ENCODE measurements around the gene PI16. TPM values are rescaled to one million over a fixed set of nuclear protein-coding genes. Genes with fewer than 3 reads are reported as not detected.

PI16 gene
- total and polyA plus RNA-seq, 3 experiments from 2014 or later: 0.20 to 13.6 (median 0.37) TPM

DNA sequence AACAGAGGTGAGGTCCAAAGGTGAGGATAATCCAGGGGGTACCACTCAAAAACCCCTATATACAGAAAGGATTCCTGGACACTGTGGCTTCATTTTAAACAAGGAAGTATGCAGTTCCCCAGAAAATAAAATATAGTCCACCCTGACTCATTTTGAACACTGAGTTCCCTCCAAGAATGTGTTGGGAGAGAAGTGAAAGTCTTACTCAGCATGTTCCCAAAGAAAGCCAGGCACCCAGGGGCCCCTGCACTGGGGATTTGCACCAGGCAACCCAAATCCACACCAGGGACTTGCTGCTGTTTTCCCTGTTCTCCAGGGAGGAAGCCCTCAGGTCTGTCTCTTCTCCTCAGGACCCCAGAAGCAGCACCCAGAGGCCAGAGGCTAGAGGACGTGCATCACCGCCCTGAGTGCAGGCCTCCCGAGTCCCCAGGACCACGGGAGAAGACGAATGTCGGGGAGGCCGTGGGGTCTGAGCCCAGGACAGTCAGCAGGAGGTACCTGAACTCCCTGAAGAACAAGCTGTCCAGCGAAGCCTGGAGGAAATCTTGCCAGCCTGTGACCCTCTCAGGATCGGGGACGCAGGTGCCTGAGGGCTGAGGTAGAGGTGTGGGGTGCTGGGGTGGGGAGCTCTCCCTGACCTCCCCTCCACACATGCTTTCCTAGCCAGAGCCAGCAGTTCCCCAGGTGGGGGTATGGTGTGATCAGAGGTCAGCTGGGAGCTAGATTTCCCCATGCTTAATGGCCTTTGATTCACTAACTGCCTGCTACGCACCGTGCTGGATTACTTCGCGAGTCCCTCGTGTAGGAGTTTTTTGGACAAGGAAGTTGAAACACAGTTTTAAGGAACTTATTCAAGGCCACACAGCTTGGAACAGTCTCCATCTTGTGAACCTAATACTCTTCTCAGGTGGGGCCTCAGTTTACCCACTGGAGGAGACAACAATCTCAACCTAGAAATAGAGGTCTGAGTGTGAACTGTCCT lies 54.2 kb downstream of the PI16 start:
- H3K4me3 Mint-ChIP-seq: no peak overlapping the region
- H3K9me3 Mint-ChIP-seq: no peaks in the 10 kb centered on the region
- no peaks in the 10 kb centered on the region for H3K27me3 Mint-ChIP-seq
- DNase-seq: peak in 1 of 5 donors; percentile 31
- no peaks in the 10 kb centered on the region for H3K36me3 ChIP-seq (ENCODE audit: insufficient read depth, low read length)
- H3K4me3 ChIP-seq (ENCODE audit: low read length): no peak overlapping the region
- no peak overlapping the region for H3K27ac ChIP-seq (ENCODE audit: low read depth, low read length)
- H3K4me1 ChIP-seq (ENCODE audit: insufficient read depth, low read length): peaks cover 16% of the 10 kb centered on the region
- ChIA-PET CTCF (interaction anchor here (1.4 to 1.5 kb wide), 2 partner anchors 11 to 202 kb away, joined by 3 to 4 read pairs; no protein-coding TSS in a partner anchor), POLR2A (no interaction called here)
- no peaks in the 10 kb centered on the region for H3K36me3 Mint-ChIP-seq
- no peaks in the 10 kb centered on the region for H3K27me3 ChIP-seq (ENCODE audit: insufficient read depth, low read length, poor library complexity, severe bottlenecking)
- no peaks in the 10 kb centered on the region for H3K9me3 ChIP-seq (ENCODE audit: low read length)
- no peak overlapping the region for H3K27ac Mint-ChIP-seq
- H3K4me1 Mint-ChIP-seq: peaks cover 9 to 29% (median 14%) of the 10 kb centered on the region in 3 donors

- ChIA-PET CTCF (interaction anchor here (0.9 to 1.2 kb wide), 2 partner anchors 9 to 125 kb away, joined by 3 read pairs; no protein-coding TSS in a partner anchor), POLR2A (no interaction called here)
- peaks cover 14% of the 10 kb centered on the region for H3K4me1 ChIP-seq (ENCODE audit: insufficient read depth, low read length)
- H3K9me3 Mint-ChIP-seq: no peaks in the 10 kb centered on the region
- peak overlapping the region in 1 of 7 donors; percentile 18 for H3K4me3 Mint-ChIP-seq
- no peaks in the 10 kb centered on the region for H3K27me3 Mint-ChIP-seq
- no peaks in the 10 kb centered on the region for H3K36me3 ChIP-seq (ENCODE audit: insufficient read depth, low read length)
- no peak overlapping the region for H3K27ac ChIP-seq (ENCODE audit: low read depth, low read length)
- H3K27ac Mint-ChIP-seq: peak overlapping the region in 1 of 8 donors; percentile 21
- H3K4me3 ChIP-seq (ENCODE audit: low read length): no peak overlapping the region
- H3K27me3 ChIP-seq (ENCODE audit: insufficient read depth, low read length, poor library complexity, severe bottlenecking): no peaks in the 10 kb centered on the region
- no peaks in the 10 kb centered on the region for H3K36me3 Mint-ChIP-seq
- DNase-seq: peak in 1 of 5 donors; percentile 25
- H3K9me3 ChIP-seq (ENCODE audit: low read length): no peaks in the 10 kb centered on the region
- H3K4me1 Mint-ChIP-seq: peaks cover 9 to 27% (median 14%) of the 10 kb centered on the region in 3 donors
Observed at GRCh38 chr6:37010402-37010892, 55.9 kb downstream of the PI16 start.

DNA sequence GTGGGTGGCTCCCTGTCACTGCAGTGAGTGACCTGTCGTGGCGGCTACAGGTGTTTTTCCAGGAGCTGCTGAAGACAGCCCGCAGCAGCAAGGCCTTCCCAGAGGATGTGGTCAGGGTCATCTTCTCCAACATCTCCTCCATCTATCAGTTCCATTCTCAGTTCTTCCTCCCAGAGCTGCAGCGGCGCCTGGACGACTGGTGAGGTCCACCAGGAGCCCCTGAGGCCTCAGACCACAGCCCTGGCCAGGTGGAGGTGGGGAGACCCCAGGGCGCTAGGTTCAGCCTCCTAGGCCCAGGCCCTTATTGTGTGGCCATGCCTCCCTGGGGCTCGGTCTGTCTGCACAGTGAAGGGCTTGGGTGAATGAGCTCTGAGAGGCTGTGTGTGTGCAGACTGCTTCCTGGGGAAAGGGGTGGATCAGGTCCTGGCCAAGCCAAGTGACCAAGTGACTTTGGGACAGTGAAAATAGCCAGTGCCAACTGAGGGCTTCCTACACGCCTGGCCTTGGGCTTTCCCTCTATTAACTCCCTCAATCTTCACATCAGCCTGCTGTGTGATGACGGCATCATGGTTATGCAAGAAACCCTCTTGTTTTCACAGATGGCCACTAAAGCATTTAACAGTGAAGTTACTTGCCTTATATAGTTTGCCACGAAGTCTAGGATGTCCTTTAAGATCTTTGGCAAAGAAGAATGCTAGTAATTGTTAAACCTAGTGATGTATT lies 57.3 kb downstream of the PI16 start:
- CTCF ChIA-PET: interaction anchor here (0.7 to 23.0 kb wide), 2 partner anchors 195 to 196 kb away, joined by 3 to 615 read pairs; no protein-coding TSS in a partner anchor
- H3K27ac ChIP-seq (ENCODE audit: low read depth, low read length): no peak overlapping the region
- peak in 1 of 5 donors; percentile 44 for DNase-seq
- Mint-ChIP-seq H3K27ac (peak overlapping the region in 1 of 8 donors; percentile 89), H3K9me3 (no peaks in the 10 kb centered on the region), H3K27me3 (no peaks in the 10 kb centered on the region), H3K36me3 (no peaks in the 10 kb centered on the region), H3K4me1 (peaks cover 0 to 14% (median 4%) of the 10 kb centered on the region in 3 donors), H3K4me3 (no peak overlapping the region)
- no peaks in the 10 kb centered on the region for H3K36me3 ChIP-seq (ENCODE audit: insufficient read depth, low read length)
- peaks cover under 1% of the 10 kb centered on the region for H3K4me1 ChIP-seq (ENCODE audit: insufficient read depth, low read length)
- POLR2A ChIA-PET: no interaction called here
- H3K4me3 ChIP-seq (ENCODE audit: low read length): no peak overlapping the region
- H3K9me3 ChIP-seq (ENCODE audit: low read length): no peaks in the 10 kb centered on the region
- H3K27me3 ChIP-seq (ENCODE audit: insufficient read depth, low read length, poor library complexity, severe bottlenecking): no peaks in the 10 kb centered on the region

DNA sequence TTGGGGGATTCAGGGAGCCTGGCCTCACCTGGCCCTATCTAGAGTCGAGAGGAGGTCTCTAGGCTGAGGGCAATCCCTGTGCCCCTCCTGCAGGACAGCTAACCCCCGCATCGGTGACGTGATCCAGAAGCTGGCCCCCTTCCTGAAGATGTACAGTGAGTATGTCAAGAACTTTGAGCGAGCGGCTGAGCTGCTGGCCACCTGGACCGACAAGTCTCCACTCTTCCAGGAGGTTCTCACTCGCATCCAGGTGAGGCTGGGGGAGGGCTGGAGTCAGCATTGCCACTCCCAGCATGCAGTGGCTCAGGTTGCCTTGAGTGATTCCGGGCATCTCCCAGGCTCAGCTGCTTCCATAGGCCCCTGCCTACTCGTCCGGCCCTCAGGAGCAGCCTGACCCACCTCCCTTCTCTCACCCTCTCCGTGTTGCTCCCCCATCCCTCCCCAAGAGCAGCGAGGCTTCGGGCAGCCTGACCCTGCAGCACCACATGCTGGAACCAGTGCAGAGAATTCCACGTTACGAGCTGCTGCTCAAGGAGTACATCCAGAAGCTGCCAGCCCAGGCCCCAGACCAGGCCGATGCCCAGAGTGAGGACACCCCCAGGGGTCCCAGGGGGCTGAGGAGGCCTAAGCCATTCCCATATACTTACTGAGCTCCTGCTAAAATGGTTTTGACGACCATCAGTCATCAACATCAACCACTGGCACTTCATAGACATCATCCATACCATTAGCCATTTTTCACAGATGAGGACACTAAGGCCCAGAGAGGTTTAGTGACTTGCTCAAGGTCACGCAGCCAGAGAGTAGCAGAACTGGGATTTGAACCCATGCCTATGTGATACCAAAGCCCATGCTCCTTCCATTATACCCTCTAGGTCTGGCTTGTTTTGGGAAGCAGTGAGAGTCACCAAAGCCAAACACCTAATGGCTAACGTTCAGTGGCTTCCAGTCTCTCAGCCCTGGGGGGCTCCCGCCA lies 59.3 kb downstream of the PI16 start:
- no peaks in the 10 kb centered on the region for H3K27me3 ChIP-seq (ENCODE audit: insufficient read depth, low read length, poor library complexity, severe bottlenecking)
- peaks cover 0 to 1% of the 10 kb centered on the region in 2 donors for H3K27me3 Mint-ChIP-seq
- H3K4me3 ChIP-seq (ENCODE audit: low read length): no peak overlapping the region
- H3K4me1 ChIP-seq (ENCODE audit: insufficient read depth, low read length): peaks cover 11% of the 10 kb centered on the region
- H3K36me3 Mint-ChIP-seq: no peaks in the 10 kb centered on the region
- peak in 1 of 5 donors; percentile 39 for DNase-seq
- ChIA-PET CTCF (interaction anchor here (1.0 to 23.0 kb wide), 2 partner anchors 159 to 193 kb away, joined by 4 to 615 read pairs; no protein-coding TSS in a partner anchor), POLR2A (no interaction called here)
- H3K9me3 Mint-ChIP-seq: no peaks in the 10 kb centered on the region
- no peak overlapping the region for H3K4me3 Mint-ChIP-seq
- no peaks in the 10 kb centered on the region for H3K9me3 ChIP-seq (ENCODE audit: low read length)
- no peaks in the 10 kb centered on the region for H3K36me3 ChIP-seq (ENCODE audit: insufficient read depth, low read length)
- H3K27ac Mint-ChIP-seq: peak overlapping the region in 1 of 8 donors; percentile 68
- peaks cover 11 to 12% (median 12%) of the 10 kb centered on the region in 3 donors for H3K4me1 Mint-ChIP-seq
- no peak overlapping the region for H3K27ac ChIP-seq (ENCODE audit: low read depth, low read length)

Other genes starting within 250 kb of the PI16 start
- under 1 TPM; 0.29 to 0.59 TPM for gene CPNE5, start 115.3 kb upstream of the PI16 start, total RNA-seq
- 0.44 TPM for gene CPNE5, start 115.3 kb upstream of the PI16 start, polyA plus RNA-seq
- 10 to 100 TPM; 66.6 to 68.8 TPM for gene PPIL1, start 79.9 kb upstream of the PI16 start, total RNA-seq
- gene PPIL1, start 79.9 kb upstream of the PI16 start, polyA plus RNA-seq: 23.3 TPM
- gene C6orf89, start 68.8 kb upstream of the PI16 start, total RNA-seq: 10 to 100 TPM; 37.4 to 40.0 TPM
- gene C6orf89, start 68.8 kb upstream of the PI16 start, polyA plus RNA-seq: 51.6 TPM
- gene MTCH1, start 31.5 kb downstream of the PI16 start, total RNA-seq: 100 to 1,000 TPM; 116 to 126 TPM
- gene MTCH1, start 31.5 kb downstream of the PI16 start, polyA plus RNA-seq: 81.1 TPM
- gene FGD2, start 50.9 kb downstream of the PI16 start, total RNA-seq: 1 to 10 TPM; 1.2 to 1.3 TPM
- 0.53 TPM for gene FGD2, start 50.9 kb downstream of the PI16 start, polyA plus RNA-seq
- gene PIM1, start 215.4 kb downstream of the PI16 start, total RNA-seq: 10 to 100 TPM; 93.7 to 99.1 TPM
- 253 TPM for gene PIM1, start 215.4 kb downstream of the PI16 start, polyA plus RNA-seq

Measured in CD8-positive, alpha-beta memory T cell (primary cell).